Gastroesophageal sphincter (tissue), 3 donors: ENCODE results near the gene GRIK2.

Experiments
- EP300 ChIP-seq: sonication (generic); formaldehyde crosslinking; IDR thresholded peaks from one replicate; pipeline ENCODE4 v1.6.1; 2017; ENCODE audit warnings: antibody characterized with exemption, mild to moderate bottlenecking
- POLR2A ChIP-seq, 2 donors: fragments of 450-650 bp; IDR thresholded peaks; one replicate each; pipeline ENCODE4 v1.6.1; 2017; ENCODE audit warnings: antibody characterized with exemption in 2 of 2, mild to moderate bottlenecking in 2 of 2, moderate library complexity in 1 of 2
- POLR2AphosphoS5 ChIP-seq: sonication (generic); formaldehyde crosslinking; IDR thresholded peaks from one replicate; pipeline ENCODE4 v1.6.1; 2017; ENCODE audit warnings: antibody characterized with exemption
- TF ChIP-seq, protein P1 (sequence below), 4 experiments: fragments of 200-600 bp in 2 of 4; fragments of 450-650 bp in 2 of 4; sonication (generic) in 1 of 4; IDR thresholded peaks; one replicate each; pipeline ENCODE4 v1.5.1; 2017 to 2019; ENCODE audit warnings: antibody characterized with exemption in 4 of 4, mild to moderate bottlenecking in 2 of 4, moderate library complexity in 2 of 4

- TF ChIP-seq, protein P1, sequence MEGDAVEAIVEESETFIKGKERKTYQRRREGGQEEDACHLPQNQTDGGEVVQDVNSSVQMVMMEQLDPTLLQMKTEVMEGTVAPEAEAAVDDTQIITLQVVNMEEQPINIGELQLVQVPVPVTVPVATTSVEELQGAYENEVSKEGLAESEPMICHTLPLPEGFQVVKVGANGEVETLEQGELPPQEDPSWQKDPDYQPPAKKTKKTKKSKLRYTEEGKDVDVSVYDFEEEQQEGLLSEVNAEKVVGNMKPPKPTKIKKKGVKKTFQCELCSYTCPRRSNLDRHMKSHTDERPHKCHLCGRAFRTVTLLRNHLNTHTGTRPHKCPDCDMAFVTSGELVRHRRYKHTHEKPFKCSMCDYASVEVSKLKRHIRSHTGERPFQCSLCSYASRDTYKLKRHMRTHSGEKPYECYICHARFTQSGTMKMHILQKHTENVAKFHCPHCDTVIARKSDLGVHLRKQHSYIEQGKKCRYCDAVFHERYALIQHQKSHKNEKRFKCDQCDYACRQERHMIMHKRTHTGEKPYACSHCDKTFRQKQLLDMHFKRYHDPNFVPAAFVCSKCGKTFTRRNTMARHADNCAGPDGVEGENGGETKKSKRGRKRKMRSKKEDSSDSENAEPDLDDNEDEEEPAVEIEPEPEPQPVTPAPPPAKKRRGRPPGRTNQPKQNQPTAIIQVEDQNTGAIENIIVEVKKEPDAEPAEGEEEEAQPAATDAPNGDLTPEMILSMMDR (IDR thresholded peaks at IDR 0.05) = no peak
- no peak for TF ChIP-seq POLR2AphosphoS5
- TF ChIP-seq POLR2A (IDR thresholded peaks at IDR 0.05) = no peak
- TF ChIP-seq EP300 = no peak
Measured at GRCh38 chr6:101344885-101345284, 48.6 kb upstream of the GRIK2 start.
